H1 (cell line): Measurements from ENCODE around the gene TNS2. TPM values are rescaled to one million over a fixed set of nuclear protein-coding genes. Genes with fewer than 3 reads are reported as not detected.

Experiments used
- CTCF ChIA-PET: fragments of 300-600 bp; sonication (Branson Sonifier 250); formaldehyde crosslinking; loops from one replicate; lab custom pipeline; 2021; ENCODE audit not compliant: partially characterized antibody; lab: Charles Lee
- POLR2A ChIA-PET: fragments of 300-600 bp; sonication (Branson Sonifier 250); formaldehyde crosslinking; loops from one replicate; lab custom pipeline; 2021; ENCODE audit warnings: inconsistent platforms; ENCODE audit not compliant: partially characterized antibody; lab: Charles Lee
- DNase-seq, 2 experiments: peaks; one replicate each; pipeline versions ENCODE4 v3.0.0 to v3.0.0-alpha.2; 2010 to 2022; ENCODE audit warnings: low spot score in 2 of 2, low read depth in 1 of 2, mixed read lengths in 1 of 2
- FAIRE-seq: peaks from 2 replicates; lab custom pipeline; 2011; peaks lifted over from hg19 to GRCh38; lab: Jason Lieb, UNC
- H2AFZ ChIP-seq: 2 replicates; pipeline ENCODE4 v1.8.1; 2012; ENCODE audit warnings: low read length, inconsistent platforms
- H2AK5ac ChIP-seq: 2 replicates; pipeline ENCODE4 v1.6.1; 2013; ENCODE audit warnings: low read depth, low read length
- H2BK120ac ChIP-seq: replicated peaks from 2 replicates; pipeline ENCODE3; 2013; ENCODE audit warnings: low read depth, low read length, inconsistent platforms
- H2BK12ac ChIP-seq: 2 replicates; pipeline ENCODE4 v1.6.1; 2013; ENCODE audit warnings: low read depth, low read length
- H2BK15ac ChIP-seq: 2 replicates; pipeline ENCODE4 v1.6.1; 2013; ENCODE audit warnings: low read length
- H2BK20ac ChIP-seq: 2 replicates; pipeline ENCODE4 v1.6.1; 2013; ENCODE audit warnings: low read length
- H2BK5ac ChIP-seq: 2 replicates; pipeline ENCODE4 v1.6.1; 2013; ENCODE audit warnings: low read depth, low read length
- H3K14ac ChIP-seq: 2 replicates; pipeline ENCODE4 v1.6.1; 2013; ENCODE audit warnings: inconsistent platforms; ENCODE audit not compliant: insufficient read length
- H3K18ac ChIP-seq: 2 replicates; pipeline ENCODE4 v1.6.1; 2013; ENCODE audit warnings: low read length; ENCODE audit errors: extremely low read depth
- H3K23ac ChIP-seq: 2 replicates; pipeline ENCODE4 v1.6.1; 2013; ENCODE audit warnings: inconsistent platforms; ENCODE audit not compliant: insufficient read length
- H3K23me2 ChIP-seq: 2 replicates; pipeline ENCODE4 v1.6.1; 2013; ENCODE audit warnings: low read depth, low read length
- H3K27ac ChIP-seq: 2 replicates; pipeline ENCODE4 v1.6.1; 2011; ENCODE audit warnings: low read depth, low read length, inconsistent platforms
- H3K27me3 ChIP-seq, 4 experiments: replicated peaks in 1 of 4; 1 replicate in 1 of 4; 2 replicates in 3 of 4; pipeline versions ENCODE4 v1.6.1 to v1.8.1; 2011 to 2013; ENCODE audit warnings: low read length in 3 of 4, mild to moderate bottlenecking in 3 of 4, inconsistent platforms in 2 of 4, mixed read lengths in 2 of 4, moderate library complexity in 1 of 4; ENCODE audit not compliant: control insufficient read depth in 3 of 4, insufficient read depth in 3 of 4; ENCODE audit errors: extremely low read depth in 1 of 4
- H3K36me3 ChIP-seq, 4 experiments: 2 replicates each; pipeline versions ENCODE4 v1.6.1 to v1.8.1; 2011 to 2013; ENCODE audit warnings: mild to moderate bottlenecking in 4 of 4, low read length in 3 of 4, moderate library complexity in 2 of 4, control low read depth in 1 of 4, inconsistent platforms in 1 of 4; ENCODE audit not compliant: insufficient read depth in 4 of 4, control insufficient read depth in 2 of 4
- H3K4ac ChIP-seq: replicated peaks from 2 replicates; pipeline ENCODE3; 2013; ENCODE audit warnings: low read length, low read depth, mixed read lengths, inconsistent platforms; ENCODE audit not compliant: insufficient read length
- H3K4me1 ChIP-seq, 4 experiments: replicated peaks in 1 of 4; 1 replicate in 1 of 4; 2 replicates in 3 of 4; pipeline versions ENCODE4 v1.6.1 to v1.8.1; 2011 to 2013; ENCODE audit warnings: low read length in 3 of 4, inconsistent platforms in 2 of 4, mixed read lengths in 1 of 4; ENCODE audit not compliant: insufficient read depth in 4 of 4, control insufficient read depth in 3 of 4
- H3K4me2 ChIP-seq, 2 experiments: 2 replicates each; pipeline versions ENCODE4 v1.6.1 to v1.8.1; 2011 to 2013; ENCODE audit warnings: low read depth in 2 of 2, low read length in 2 of 2, control low read depth in 1 of 2, inconsistent platforms in 1 of 2, mild to moderate bottlenecking in 1 of 2; ENCODE audit not compliant: insufficient read depth in 1 of 2
- H3K4me3 ChIP-seq, 4 experiments: fragments of 200-600, 300-600 bp in 1 of 4; sonication (generic), shearing (Covaris generic), sonication (Bioruptor Twin) in 1 of 4; 2 replicates each; pipeline versions ENCODE4 v1.5.1 to v1.8.1; 2011 to 2016; ENCODE audit warnings: low read length in 4 of 4, low read depth in 3 of 4, control low read depth in 2 of 4, inconsistent platforms in 2 of 4, mild to moderate bottlenecking in 2 of 4, mixed read lengths in 1 of 4, moderate library complexity in 1 of 4; ENCODE audit not compliant: insufficient read depth in 2 of 4; ENCODE audit errors: extremely low read depth in 1 of 4
- H3K56ac ChIP-seq: replicated peaks from 2 replicates; pipeline ENCODE3; 2013; ENCODE audit warnings: low read depth, mild to moderate bottlenecking, mixed read lengths, low read length, inconsistent platforms; ENCODE audit not compliant: insufficient read length
- H3K79me1 ChIP-seq: 2 replicates; pipeline ENCODE4 v1.6.1; 2013; ENCODE audit warnings: low read depth, low read length, control low read depth
- H3K79me2 ChIP-seq, 2 experiments: 2 replicates each; pipeline versions ENCODE4 v1.6.1 to v1.8.1; 2012 to 2013; ENCODE audit warnings: low read length in 2 of 2, mild to moderate bottlenecking in 2 of 2, inconsistent platforms in 1 of 2; ENCODE audit not compliant: insufficient read depth in 2 of 2, control insufficient read depth in 1 of 2
- H3K9ac ChIP-seq, 4 experiments: replicated peaks in 1 of 4; 1 replicate in 1 of 4; 2 replicates in 3 of 4; pipeline versions ENCODE4 v1.6.1 to v1.8.1; 2011 to 2013; ENCODE audit warnings: low read depth in 3 of 4, low read length in 3 of 4, control low read depth in 2 of 4, mild to moderate bottlenecking in 2 of 4, moderate library complexity in 2 of 4, inconsistent platforms in 1 of 4; ENCODE audit errors: extremely low read depth in 1 of 4
- H3K9me3 ChIP-seq, 2 experiments: 2 replicates each; pipeline versions ENCODE4 v1.6.1 to v1.8.1; 2012 to 2013; ENCODE audit warnings: mild to moderate bottlenecking in 2 of 2, moderate library complexity in 2 of 2, control low read depth in 1 of 2, inconsistent platforms in 1 of 2, low read depth in 1 of 2, low read length in 1 of 2, mixed read lengths in 1 of 2; ENCODE audit not compliant: insufficient read depth in 2 of 2
- H4K20me1 ChIP-seq, 2 experiments: replicated peaks in 1 of 2; 2 replicates each; pipeline versions ENCODE3 to v1.8.1; 2011 to 2013; ENCODE audit warnings: inconsistent platforms in 2 of 2, low read length in 2 of 2, mild to moderate bottlenecking in 1 of 2; ENCODE audit not compliant: insufficient read depth in 2 of 2, control insufficient read depth in 1 of 2
- H4K5ac ChIP-seq: 2 replicates; pipeline ENCODE4 v1.6.1; 2013; ENCODE audit warnings: low read length, low read depth, mixed read lengths, inconsistent platforms; ENCODE audit not compliant: insufficient read length
- H4K8ac ChIP-seq: 2 replicates; pipeline ENCODE4 v1.8.0; 2013; ENCODE audit warnings: mild to moderate bottlenecking, moderate library complexity, low read length, inconsistent platforms; ENCODE audit not compliant: insufficient read depth; ENCODE audit errors: extremely low read depth
- H4K91ac ChIP-seq: replicated peaks from 2 replicates; pipeline ENCODE3; 2013; ENCODE audit warnings: low read length, mixed read lengths, inconsistent platforms; ENCODE audit not compliant: insufficient read length
- ASH2L ChIP-seq: fragments of 200-600, 300-600 bp; sonication (generic); IDR thresholded peaks from one replicate; pipeline ENCODE4 v1.7.1; 2017; ENCODE audit warnings: low read length
- CEBPB ChIP-seq: IDR thresholded peaks from 2 replicates; pipeline ENCODE4 v1.6.1; 2012; ENCODE audit warnings: low read depth, low read length
- HDAC2 ChIP-seq, 2 experiments: fragments of 300-600 bp in 1 of 2; sonication (generic) in 1 of 2; IDR thresholded peaks; 2 replicates each; pipeline ENCODE4 v1.6.1; 2011 to 2012; ENCODE audit warnings: low read depth in 2 of 2, low read length in 2 of 2, mild to moderate bottlenecking in 2 of 2, moderate library complexity in 2 of 2, borderline replicate concordance in 1 of 2, inconsistent platforms in 1 of 2
- JUND ChIP-seq: IDR thresholded peaks from 2 replicates; pipeline ENCODE4 v1.6.1; 2011; ENCODE audit warnings: mild to moderate bottlenecking, improper control_type of control experiment, low read length
- PHF8 ChIP-seq: fragments of 200-600 bp; sonication (generic); conservative IDR thresholded peaks from 2 replicates; pipeline ENCODE4 v1.7.1; 2012; ENCODE audit warnings: low read depth, mild to moderate bottlenecking, inconsistent platforms, low read length, moderate library complexity
- POLR2AphosphoS5 ChIP-seq: IDR thresholded peaks from 2 replicates; pipeline ENCODE4 v1.6.1; 2011; ENCODE audit warnings: low read depth, low read length
- SIN3A ChIP-seq, 2 experiments: IDR thresholded peaks in 1 of 2; conservative IDR thresholded peaks in 1 of 2; 2 replicates each; pipeline ENCODE4 v1.6.1; 2011 to 2012; ENCODE audit warnings: low read length in 2 of 2, improper control_type of control experiment in 1 of 2, low read depth in 1 of 2, mild to moderate bottlenecking in 1 of 2
- SP1 ChIP-seq: IDR thresholded peaks from 2 replicates; pipeline ENCODE4 v1.6.1; 2011; ENCODE audit warnings: low read depth, low read length
- SP2 ChIP-seq: IDR thresholded peaks from 2 replicates; pipeline ENCODE4 v1.6.1; 2012; ENCODE audit warnings: mild to moderate bottlenecking, low read length, inconsistent platforms
- ZNF274 ChIP-seq: IDR thresholded peaks from 2 replicates; pipeline ENCODE4 v1.7.0; 2012; ENCODE audit warnings: low read length, borderline replicate concordance; ENCODE audit errors: extremely low read depth
- WGBS, 2 experiments: shearing (Covaris generic) in 1 of 2; methylation state at CpG; one replicate each; pipeline versions ENCODE4 v1.1.6 to v1.1.7; 2013 to 2015; ENCODE audit warnings: low lambda C conversion rate in 2 of 2, mixed read lengths in 2 of 2, inconsistent platforms in 1 of 2, low coverage in 1 of 2, missing lambda C conversion rate in 1 of 2; ENCODE audit not compliant: insufficient replicate concordance in 2 of 2, insufficient coverage in 1 of 2, insufficient read length in 1 of 2; ENCODE audit errors: extremely low coverage in 1 of 2, missing lambda C conversion rate in 1 of 2; 5-methylcytosine and 5-hydroxymethylcytosine counted together
- polyA plus RNA-seq, 7 experiments: library from polyadenylated mRNA; depleted of rRNA in 3 of 7; stranded (reverse) in 5 of 7; unstranded in 2 of 7; fragments of >200 nt in 5 of 7; fragments of 200-250 nt in 2 of 7; gene quantifications; 1 replicate in 5 of 7; 2 replicates in 1 of 7; 4 replicates in 1 of 7; pipeline versions ENCODE4 v1.2.1 to v1.2.3, GENCODE V29; 2011 to 2013; ENCODE audit warnings: missing spikeins in 2 of 7, mixed read lengths in 2 of 7
- total RNA-seq: library from RNA; stranded (reverse); fragmentation: NEBNext Ultra II Directional; extraction: Animal tissue kit (Norgen Biotek cat#: 25700); gene quantifications from 2 replicates; pipeline ENCODE4 v1.2.1, GENCODE V29; 2021
- TF ChIP-seq, protein P1 (sequence below): IDR thresholded peaks from 2 replicates; pipeline ENCODE4 v1.6.1; 2012; ENCODE audit warnings: low read length, inconsistent platforms

TNS2 gene
- total and polyA plus RNA-seq, 2 of the 8 experiments (the other 6 are each of a cell fraction or from before 2014, with no cell fraction given): 2.8 to 4.7 TPM

DNA sequence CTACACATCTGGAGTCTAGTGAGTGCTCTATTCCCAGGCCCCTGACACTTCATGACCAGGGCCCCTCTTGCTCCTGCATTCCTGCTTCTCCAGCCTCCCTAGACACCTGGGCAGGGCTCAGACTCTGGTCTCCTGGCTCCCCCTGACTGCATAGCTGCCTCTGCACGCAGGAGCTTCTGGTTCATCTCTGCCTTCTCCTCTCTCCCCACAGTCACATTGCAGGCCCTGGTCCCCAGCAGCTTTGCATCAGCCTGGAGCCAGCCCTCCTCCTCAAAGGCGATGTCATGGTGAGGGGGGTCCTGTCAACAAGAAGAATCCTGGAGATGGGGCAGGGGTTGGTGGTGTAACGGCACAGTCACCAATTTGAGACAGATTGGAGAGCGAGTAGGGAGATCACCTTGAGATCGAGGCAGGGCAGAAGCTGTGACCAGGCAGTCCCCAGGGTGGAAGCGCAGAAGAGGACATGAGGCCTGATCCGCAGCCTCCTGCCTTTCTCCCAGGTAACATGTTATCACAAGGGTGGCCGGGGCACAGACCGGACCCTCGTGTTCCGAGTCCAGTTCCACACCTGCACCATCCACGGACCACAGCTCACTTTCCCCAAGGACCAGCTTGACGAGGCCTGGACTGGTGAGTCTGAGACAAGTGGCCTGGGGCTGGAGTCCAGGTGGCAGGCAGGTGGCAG, 8.1 kb downstream of the TNS2 start:
- no peak for DNase-seq
- POLR2A ChIA-PET: interaction anchor here (0.7 to 5.9 kb wide), 7 partner anchors 8 to 46 kb away, joined by 3 to 26 read pairs (median 4); partner anchors contain the start of gene TNS2
- H3K9ac ChIP-seq: no peak overlapping the region
- TF ChIP-seq POLR2AphosphoS5 (no peak), SP1 (no peak), CEBPB (no peak), PHF8 (no peak), SP2 (no peak), SIN3A (conservative IDR thresholded peaks at IDR 0.05 in 1 of 2, IDR thresholded peaks at IDR 0.05 in 1 of 2; ENCODE audit: low read depth in 1 of 2, low read length in 2 of 2) (no peak), JUND (no peak), HDAC2 (IDR thresholded peaks at IDR 0.05; ENCODE audit: borderline replicate concordance in 1 of 2, low read depth in 2 of 2, low read length in 2 of 2) (no peak), ZNF274 (no peak), ASH2L (no peak)
- TF ChIP-seq, protein P1, sequence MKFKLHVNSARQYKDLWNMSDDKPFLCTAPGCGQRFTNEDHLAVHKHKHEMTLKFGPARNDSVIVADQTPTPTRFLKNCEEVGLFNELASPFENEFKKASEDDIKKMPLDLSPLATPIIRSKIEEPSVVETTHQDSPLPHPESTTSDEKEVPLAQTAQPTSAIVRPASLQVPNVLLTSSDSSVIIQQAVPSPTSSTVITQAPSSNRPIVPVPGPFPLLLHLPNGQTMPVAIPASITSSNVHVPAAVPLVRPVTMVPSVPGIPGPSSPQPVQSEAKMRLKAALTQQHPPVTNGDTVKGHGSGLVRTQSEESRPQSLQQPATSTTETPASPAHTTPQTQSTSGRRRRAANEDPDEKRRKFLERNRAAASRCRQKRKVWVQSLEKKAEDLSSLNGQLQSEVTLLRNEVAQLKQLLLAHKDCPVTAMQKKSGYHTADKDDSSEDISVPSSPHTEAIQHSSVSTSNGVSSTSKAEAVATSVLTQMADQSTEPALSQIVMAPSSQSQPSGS: no peak

More for the DNA sequence above, 8.1 kb downstream of the TNS2 start:
- CTCF ChIA-PET: interaction anchor here (0.5 to 14.3 kb wide), 8 partner anchors 9 to 164 kb away, joined by 3 to 258 read pairs (median 4); partner anchors contain the start of genes IGFBP6 and TNS2
- FAIRE-seq: no peak
- Histone ChIP-seq H2AK5ac (no peak overlapping the region), H3K4me3 (no peak overlapping the region), H3K9me3 (no peaks in the 10 kb centered on the region), H3K23me2 (peaks cover 8% of the 10 kb centered on the region), H3K4me1 (peaks cover 0 to 11% (median 4%) of the 10 kb centered on the region in 4 experiments; a peak in 5 of 7 replicates), H3K56ac (no peak overlapping the region), H2BK120ac (no peak overlapping the region), H3K14ac (no peak overlapping the region), H3K4ac (no peak overlapping the region), H3K79me2 (no peaks in the 10 kb centered on the region), H3K23ac (no peak overlapping the region), H4K5ac (no peak overlapping the region), H3K79me1 (peaks cover 4% of the 10 kb centered on the region; the same call in 1 of the 2 replicates), H3K27ac (no peak overlapping the region), H3K27me3 (peaks cover 0 to 12% (median 4%) of the 10 kb centered on the region in 4 experiments; a peak in 4 of 7 replicates), H2BK5ac (no peak overlapping the region), H3K18ac (no peak overlapping the region), H2BK12ac (no peak overlapping the region), H3K4me2 (no peak overlapping the region), H4K91ac (no peak overlapping the region), H2BK20ac (no peak overlapping the region), H2AFZ (no peak overlapping the region), H3K36me3 (no peaks in the 10 kb centered on the region), H4K8ac (no peak overlapping the region), H2BK15ac (no peak overlapping the region), H4K20me1 (peaks cover 2 to 4% of the 10 kb centered on the region in 2 experiments)
- WGBS, 2 experiments: 91% methylated on average over 13 of the region's 13 CpGs; no CpG with 5 or more reads in 1 of the 2 experiments
